Adrenal gland (tissue), 12 donors: ENCODE data around the gene ZNF469. TPM values are rescaled to one million over a fixed set of nuclear protein-coding genes. Genes with fewer than 3 reads are reported as not detected.

Experiments
- DNase-seq, 7 donors: peaks; one replicate each; pipeline ENCODE4 v3.0.0-alpha.2; 2019 to 2020
- H3K27ac ChIP-seq, 5 donors: fragments of 200-600 bp; sonication (generic) in 4 of 5; 1 replicate in 3 of 5; 2 replicates in 2 of 5; pipeline versions ENCODE4 v1.5.1 to v1.8.0; 2016 to 2020; ENCODE audit warnings: mild to moderate bottlenecking in 1 of 5
- H3K27me3 ChIP-seq: fragments of 200-600 bp; 2 replicates; pipeline ENCODE4 v1.8.0; 2021
- H3K36me3 ChIP-seq, 2 donors: fragments of 200-600 bp; replicated peaks in 1 of 2; 1 replicate in 1 of 2; 2 replicates in 1 of 2; pipeline versions ENCODE4 v1.5.1 to v1.8.0; 2018 to 2022
- H3K4me1 ChIP-seq, 2 donors: fragments of 200-600 bp; replicated peaks in 1 of 2; 1 replicate in 1 of 2; 2 replicates in 1 of 2; pipeline versions ENCODE4 v1.5.1 to v1.8.0; 2018 to 2021
- H3K4me3 ChIP-seq, 4 donors: fragments of 200-600 bp; sonication (generic) in 3 of 4; one replicate each; pipeline ENCODE4 v1.5.1; 2016 to 2018
- H3K9me3 ChIP-seq, 3 donors: fragments of 200-600 bp; sonication (generic) in 1 of 3; replicated peaks in 1 of 3; 1 replicate in 2 of 3; 2 replicates in 1 of 3; pipeline versions ENCODE4 v1.5.1 to v1.8.0; 2016 to 2021
- POLR2A ChIP-seq, 2 donors: fragments of 450-650 bp; IDR thresholded peaks; one replicate each; pipeline ENCODE4 v1.6.1; 2017; ENCODE audit warnings: antibody characterized with exemption in 2 of 2, mild to moderate bottlenecking in 2 of 2, moderate library complexity in 1 of 2
- WGBS, 4 donors: extraction: QIAGEN DNeasy Blood & Tissue Kit in 2 of 4; methylation state at CpG; one replicate each; pipeline versions ENCODE4 v1.1.5 to v1.1.7; 2013 to 2017; 5-methylcytosine and 5-hydroxymethylcytosine counted together
- intact Hi-C, 2 donors: fragments of 100-400 bp; cut with DNase I; formaldehyde crosslinking; loops; one replicate each; pipeline versions ENCODE4 v1.14.1 to v1.15.0; 2022 to 2023
- polyA plus RNA-seq, 3 donors: library from polyadenylated mRNA; stranded (reverse); fragments of 200-250 nt in 2 of 3; fragments of 350-450 nt in 1 of 3; fragmentation: Illumina TruSeq in 1 of 3; extraction: RNeasy Lipid Tissue Mini Kit (QIAGEN cat#74804) in 1 of 3; gene quantifications; one replicate each; pipeline ENCODE4 v1.2.3, GENCODE V29; 2013 to 2014
- total RNA-seq, 9 donors: library from RNA; depleted of rRNA in 4 of 9; stranded (reverse); fragments of >200 nt in 4 of 9; fragments of 120-200 nt in 1 of 9; fragmentation: NEBNext Ultra II Directional in 1 of 9; extraction: Animal tissue kit (Norgen Biotek cat#: 25700) in 1 of 9; gene quantifications; one replicate each; pipeline versions ENCODE4 v1.1.0 to v1.2.4, GENCODE V29; 2013 to 2023
- TF ChIP-seq, protein P1 (sequence below), 6 experiments: fragments of 450-650 bp in 4 of 6; fragments of 200-600 bp in 2 of 6; sonication (generic) in 1 of 6; IDR thresholded peaks; 1 replicate in 5 of 6; 2 replicates in 1 of 6; pipeline versions ENCODE4 v1.5.1 to v1.8.0; 2016 to 2021; ENCODE audit warnings: antibody characterized with exemption in 6 of 6, mild to moderate bottlenecking in 2 of 6, moderate library complexity in 1 of 6
- donor health status: healthy with polysubstance abuse.
- donor health status: Bipolar disorder and iron deficiency.
- donor health status: DM: yes; HTN: yes; CAD: no.
- donor health status: DM: no; HTN: no; CAD: no.
- donor health status: DM: no; HTN: no; CAD: no.
- donor health status: DM: yes; HTN: yes; CAD: no.

ZNF469 gene
- total and polyA plus RNA-seq, 12 donors = 0.18 to 5.7 (median 1.9) TPM

DNA sequence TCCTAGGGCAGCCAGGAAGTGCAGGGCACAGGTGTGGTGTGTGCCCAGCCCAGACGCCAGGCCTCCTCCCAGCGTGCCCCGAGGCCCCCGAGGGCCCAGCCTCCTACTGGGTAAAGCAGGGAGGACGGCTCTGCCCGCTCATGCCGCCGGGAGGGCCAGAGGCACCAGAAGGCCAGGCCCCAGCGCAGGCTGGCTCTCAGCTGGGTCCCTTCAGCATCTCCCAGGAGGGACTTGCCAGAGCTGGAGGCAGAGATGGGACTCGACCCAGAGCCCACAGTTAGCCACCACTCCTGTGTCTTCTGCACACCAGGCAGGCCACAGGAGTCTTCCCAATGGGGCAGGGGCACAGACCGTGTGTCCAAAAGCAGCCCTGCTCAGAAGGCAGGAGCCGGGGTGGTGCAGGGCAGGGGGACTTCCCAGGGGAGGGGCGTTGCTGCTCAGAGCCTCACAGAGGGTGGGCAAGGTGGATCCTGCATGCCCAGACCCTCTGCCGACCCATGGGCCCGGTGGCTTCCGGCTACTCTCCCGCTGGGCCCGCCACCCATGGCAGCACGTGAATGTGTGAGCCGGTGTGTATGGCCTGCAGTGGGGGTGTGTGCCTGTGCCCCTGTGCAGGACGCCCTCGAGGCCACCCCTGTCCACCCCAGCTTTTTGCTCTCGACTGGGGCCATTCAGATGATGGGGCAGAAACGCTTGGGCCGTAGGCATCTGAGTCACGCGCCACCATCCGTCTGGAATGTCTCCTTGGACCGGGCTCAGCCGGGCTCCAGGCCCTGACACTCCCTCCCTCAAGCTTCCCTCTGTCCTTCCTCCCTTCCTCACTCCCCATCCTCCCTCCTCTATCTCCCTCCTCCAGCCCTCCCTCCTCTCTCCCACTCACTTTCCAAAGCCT is 5.7 kb upstream of the ZNF469 start:
- peak in 1 of 7 donors; percentile 24 for DNase-seq
- H3K9me3 ChIP-seq = no peaks in the 10 kb centered on the region
- H3K27ac ChIP-seq = no peak overlapping the region
- no peak overlapping the region for H3K4me3 ChIP-seq
- no peaks in the 10 kb centered on the region for H3K4me1 ChIP-seq
- no peaks in the 10 kb centered on the region for H3K36me3 ChIP-seq
- WGBS, 4 donors = 60 to 81% (median 69%) methylated on average over 12 to 30 of the region's 30 CpGs
- TF ChIP-seq POLR2A (IDR thresholded peaks at IDR 0.05) = no peak
- TF ChIP-seq, protein P1, sequence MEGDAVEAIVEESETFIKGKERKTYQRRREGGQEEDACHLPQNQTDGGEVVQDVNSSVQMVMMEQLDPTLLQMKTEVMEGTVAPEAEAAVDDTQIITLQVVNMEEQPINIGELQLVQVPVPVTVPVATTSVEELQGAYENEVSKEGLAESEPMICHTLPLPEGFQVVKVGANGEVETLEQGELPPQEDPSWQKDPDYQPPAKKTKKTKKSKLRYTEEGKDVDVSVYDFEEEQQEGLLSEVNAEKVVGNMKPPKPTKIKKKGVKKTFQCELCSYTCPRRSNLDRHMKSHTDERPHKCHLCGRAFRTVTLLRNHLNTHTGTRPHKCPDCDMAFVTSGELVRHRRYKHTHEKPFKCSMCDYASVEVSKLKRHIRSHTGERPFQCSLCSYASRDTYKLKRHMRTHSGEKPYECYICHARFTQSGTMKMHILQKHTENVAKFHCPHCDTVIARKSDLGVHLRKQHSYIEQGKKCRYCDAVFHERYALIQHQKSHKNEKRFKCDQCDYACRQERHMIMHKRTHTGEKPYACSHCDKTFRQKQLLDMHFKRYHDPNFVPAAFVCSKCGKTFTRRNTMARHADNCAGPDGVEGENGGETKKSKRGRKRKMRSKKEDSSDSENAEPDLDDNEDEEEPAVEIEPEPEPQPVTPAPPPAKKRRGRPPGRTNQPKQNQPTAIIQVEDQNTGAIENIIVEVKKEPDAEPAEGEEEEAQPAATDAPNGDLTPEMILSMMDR (IDR thresholded peaks at IDR 0.05) = no peak
- intact Hi-C loops = no loop called here
- no peaks in the 10 kb centered on the region for H3K27me3 ChIP-seq

DNA sequence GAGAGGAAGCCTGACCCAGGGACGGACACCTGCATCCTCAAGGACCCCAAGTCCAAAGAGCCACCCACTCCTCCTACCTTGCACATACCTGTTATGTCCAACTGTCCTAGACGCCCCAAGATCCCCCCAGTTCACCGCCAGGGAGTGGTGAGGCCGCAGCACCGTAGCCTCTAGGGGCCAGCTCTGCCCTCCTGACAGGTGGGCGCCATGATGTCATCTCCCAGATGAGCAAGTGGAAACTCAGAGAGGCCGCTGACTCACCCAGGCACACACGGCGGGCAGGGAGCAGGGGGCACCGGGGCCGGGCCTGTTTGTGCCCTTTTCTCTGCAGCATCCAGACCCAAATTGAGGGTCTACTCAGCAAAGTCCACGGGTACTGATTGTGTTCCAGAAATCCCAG is 4.8 kb upstream of the ZNF469 start:
- 90 to 100% (median 92%) methylated on average over 1 to 12 of the region's 12 CpGs for WGBS, 4 donors
- intact Hi-C loops = no loop called here
- Histone ChIP-seq H3K4me3 (no peak overlapping the region), H3K36me3 (no peaks in the 10 kb centered on the region), H3K27me3 (no peaks in the 10 kb centered on the region), H3K4me1 (no peaks in the 10 kb centered on the region), H3K9me3 (no peaks in the 10 kb centered on the region), H3K27ac (no peak overlapping the region)
- TF ChIP-seq, protein P1 (IDR thresholded peaks at IDR 0.05) = no peak
- no peak for TF ChIP-seq POLR2A (IDR thresholded peaks at IDR 0.05)
- DNase-seq = no peak

DNA sequence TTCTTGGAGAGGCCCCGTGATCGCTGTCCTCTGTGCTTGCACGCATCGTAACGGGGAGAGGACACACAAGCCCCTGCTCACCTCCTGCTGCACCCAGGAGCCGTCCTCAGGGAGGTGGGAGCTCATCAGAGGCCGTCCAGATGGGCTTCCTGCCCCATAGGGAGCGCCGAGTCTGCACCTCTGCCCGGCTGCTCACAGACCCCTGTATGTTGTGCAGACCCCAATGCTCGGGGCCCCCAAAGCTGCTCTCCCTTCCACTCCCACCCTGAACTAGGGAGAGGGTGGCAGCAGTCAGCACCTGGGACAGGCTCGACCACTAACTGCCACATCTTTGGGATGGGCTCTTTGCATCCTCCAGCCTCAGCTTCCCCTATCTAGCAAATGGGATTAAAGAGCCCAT is 4.4 kb upstream of the ZNF469 start:
- no peak overlapping the region for H3K27ac ChIP-seq
- intact Hi-C loops = no loop called here
- no peak overlapping the region for H3K4me3 ChIP-seq
- H3K4me1 ChIP-seq = peaks cover 0 to under 1% of the 10 kb centered on the region in 2 donors
- DNase-seq = no peak
- TF ChIP-seq, protein P1 (IDR thresholded peaks at IDR 0.05) = no peak
- H3K27me3 ChIP-seq = no peaks in the 10 kb centered on the region
- H3K9me3 ChIP-seq = no peaks in the 10 kb centered on the region
- no peaks in the 10 kb centered on the region for H3K36me3 ChIP-seq
- WGBS, 4 donors = 92 to 100% (median 96%) methylated on average over 1 to 12 of the region's 12 CpGs

DNA sequence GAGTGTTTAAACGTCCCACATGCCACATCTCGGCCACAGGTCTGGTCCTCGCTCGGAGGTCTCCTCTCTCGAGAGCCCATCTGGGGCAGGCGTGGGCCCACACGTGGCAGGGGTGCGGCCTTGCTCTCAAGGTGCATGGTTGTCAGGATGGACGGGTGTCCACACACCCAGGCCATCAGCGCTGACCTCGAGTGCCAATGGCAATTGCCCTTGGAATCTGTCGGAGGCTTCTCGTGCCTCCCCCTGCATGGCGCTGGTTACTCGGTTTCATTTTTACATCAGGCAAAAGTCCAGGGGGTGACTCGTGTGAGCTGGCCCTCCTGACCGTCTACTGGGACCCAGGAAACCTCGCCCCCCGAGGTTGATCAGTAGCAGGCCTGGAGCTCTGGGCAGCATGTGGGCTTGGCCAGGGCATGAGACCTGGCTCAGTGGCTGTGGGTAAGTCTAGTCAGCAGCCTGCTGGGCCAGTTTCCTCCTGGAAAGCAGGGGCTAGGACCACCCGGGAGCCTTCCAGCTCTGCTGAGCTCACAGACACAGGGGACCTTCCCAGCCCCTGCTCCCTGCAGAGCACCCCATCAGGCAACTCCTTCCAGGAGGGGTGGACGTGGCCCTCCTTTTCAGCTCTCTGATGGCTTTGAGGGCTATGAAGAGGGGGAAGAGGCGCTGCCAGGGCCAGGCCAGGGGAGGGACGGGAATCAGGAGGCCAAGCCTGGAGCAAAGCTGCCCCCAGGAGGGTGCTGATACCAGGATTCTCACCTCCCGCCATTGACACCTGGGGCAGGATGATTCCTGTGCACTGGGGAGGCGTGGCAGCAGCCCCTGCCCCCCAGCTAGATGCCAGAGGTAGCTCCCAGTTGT is 3.7 kb upstream of the ZNF469 start:
- Histone ChIP-seq H3K4me1 (peaks cover 4 to 6% of the 10 kb centered on the region in 2 donors), H3K36me3 (no peaks in the 10 kb centered on the region), H3K9me3 (no peaks in the 10 kb centered on the region), H3K4me3 (no peak overlapping the region), H3K27me3 (no peaks in the 10 kb centered on the region), H3K27ac (no peak overlapping the region)
- intact Hi-C loops = no loop called here
- no peak for TF ChIP-seq POLR2A (IDR thresholded peaks at IDR 0.05)
- TF ChIP-seq, protein P1 (IDR thresholded peaks at IDR 0.05) = no peak
- DNase-seq = no peak
- 68 to 77% (median 72%) methylated on average over 20 to 25 of the region's 25 CpGs for WGBS, 4 donors
